ENCODE data around the gene TSGA10IP.

Gene TSGA10IP

GRCh38 chr11:65942531-65942930 lies 2.7 kb upstream of the TSGA10IP start:
- POLR2A ChIA-PET, result no interaction called here
- DNase-seq (ENCODE audit: extremely low spot score), result no peak
- CTCF ChIA-PET, result interaction anchor here (1.3 to 2.1 kb wide), 2 partner anchors 58 to 162 kb away, joined by 4 to 7 read pairs; no protein-coding TSS in a partner anchor
- no peak for TF ChIP-seq CTCF (IDR thresholded peaks at IDR 0.05; ENCODE audit: control extremely low read depth, extremely low read depth, low read depth, missing control alignments)

GRCh38 chr11:65944191-65944590 lies 1.1 kb upstream of the TSGA10IP start:
- CTCF ChIA-PET, result interaction anchor here (1.1 to 1.2 kb wide), 2 partner anchors 15 to 85 kb away, joined by 3 to 5 read pairs; no protein-coding TSS in a partner anchor
- POLR2A ChIA-PET, result no interaction called here
- no peak for DNase-seq (ENCODE audit: extremely low spot score)
- TF ChIP-seq CTCF (IDR thresholded peaks at IDR 0.05; ENCODE audit: control extremely low read depth, extremely low read depth, low read depth, missing control alignments), result no peak

- no peak for TF ChIP-seq CTCF (IDR thresholded peaks at IDR 0.05; ENCODE audit: control extremely low read depth, extremely low read depth, low read depth, missing control alignments)
- POLR2A ChIA-PET, result no interaction called here
- CTCF ChIA-PET, result interaction anchor here (1.1 to 1.2 kb wide), 2 partner anchors 16 to 85 kb away, joined by 3 to 5 read pairs; no protein-coding TSS in a partner anchor
- no peak for DNase-seq (ENCODE audit: extremely low spot score)
Observed at GRCh38 chr11:65944767-65945166, 513 bp upstream of the TSGA10IP start.

- POLR2A ChIA-PET, result no interaction called here
- no peak for DNase-seq (ENCODE audit: extremely low spot score)
- TF ChIP-seq CTCF (IDR thresholded peaks at IDR 0.05; ENCODE audit: control extremely low read depth, extremely low read depth, low read depth, missing control alignments), result no peak
- CTCF ChIA-PET, result interaction anchor here (0.9 to 1.5 kb wide), 2 partner anchors 58 to 166 kb away, joined by 3 to 7 read pairs; partner anchors contain the start of gene FIBP
Observed at GRCh38 chr11:65945941-65946558, 770 bp downstream of the TSGA10IP start.

GRCh38 chr11:65946655-65947054 lies 1.4 kb downstream of the TSGA10IP start:
- ChIA-PET POLR2A (no interaction called here), CTCF (interaction anchor here (0.9 to 1.5 kb wide), 3 partner anchors 10 to 167 kb away, joined by 3 to 7 read pairs (median 3); partner anchors contain the start of gene FIBP)
- DNase-seq (ENCODE audit: extremely low spot score), result no peak

GRCh38 chr11:65947133-65947532 lies 1.9 kb downstream of the TSGA10IP start:
- DNase-seq (ENCODE audit: extremely low spot score), result no peak
- ChIA-PET POLR2A (no interaction called here), CTCF (interaction anchor here (0.9 to 1.5 kb wide), 5 partner anchors 10 to 167 kb away, joined by 3 to 7 read pairs (median 3); partner anchors contain the start of gene FIBP)
- TF ChIP-seq CTCF (IDR thresholded peaks at IDR 0.05; ENCODE audit: control extremely low read depth, extremely low read depth, low read depth, missing control alignments), result no peak

More at GRCh38 chr11:65946655-65947054, 1.4 kb downstream of the TSGA10IP start:
- TF ChIP-seq CTCF (IDR thresholded peaks at IDR 0.05; ENCODE audit: control extremely low read depth, extremely low read depth, low read depth, missing control alignments), result no peak

Measured in GM10248 (cell line).